ENCODE data around the gene SRSF9. TPM values are rescaled to one million over a fixed set of nuclear protein-coding genes. Genes with fewer than 3 reads are reported as not detected.
A peak's percentile ranks its signal among the peaks of the same experiment; 100 is the strongest.

SRSF9 gene
- polyA plus RNA-seq, 1 experiment: 154 TPM

- Histone ChIP-seq H3K9me3 (ENCODE audit: control insufficient read depth, insufficient read depth, low read length) (no peaks in the 10 kb centered on the region; the same call in 1 of the 2 replicates), H3K27ac (ENCODE audit: low read depth, low read length) (no peak overlapping the region), H3K27me3 (ENCODE audit: control insufficient read depth, insufficient read depth, low read length) (no peaks in the 10 kb centered on the region), H3K4me3 (ENCODE audit: low read depth, low read length) (no peak overlapping the region)
- POLR2A ChIA-PET: interaction anchor here (1.1 kb wide), 1 partner anchor 13 kb away, joined by 4 read pairs; no protein-coding TSS in a partner anchor
- TF ChIP-seq CTCF (IDR thresholded peaks at IDR 0.05; ENCODE audit: low read depth, low read length): no peak
- CTCF ChIA-PET: interaction anchor here (0.8 to 2.4 kb wide), 6 partner anchors 8 to 109 kb away, joined by 3 to 10 read pairs (median 4); partner anchors contain the start of gene DYNLL1
- DNase-seq (ENCODE audit: low read depth, low spot score): no peak
Observed at GRCh38 chr12:120465756-120466155, 3.8 kb downstream of the SRSF9 start.

- POLR2A ChIA-PET: no interaction called here
- CTCF ChIA-PET: interaction anchor here (0.6 to 1.1 kb wide), 3 partner anchors 10 to 156 kb away, joined by 3 to 5 read pairs (median 5); no protein-coding TSS in a partner anchor
- DNase-seq (ENCODE audit: low read depth, low spot score): no peak
Observed at GRCh38 chr12:120463712-120464111, 5.8 kb downstream of the SRSF9 start.

GRCh38 chr12:120462099-120462640 is 7.4 kb downstream of the SRSF9 start:
- Histone ChIP-seq H3K9me3 (ENCODE audit: control insufficient read depth, insufficient read depth, low read length) (no peaks in the 10 kb centered on the region), H3K27ac (ENCODE audit: low read depth, low read length) (no peak overlapping the region), H3K4me3 (ENCODE audit: low read depth, low read length) (no peak overlapping the region), H3K27me3 (ENCODE audit: control insufficient read depth, insufficient read depth, low read length) (no peaks in the 10 kb centered on the region)
- TF ChIP-seq CTCF (IDR thresholded peaks at IDR 0.05; ENCODE audit: low read depth, low read length): no peak
- ChIA-PET POLR2A (interaction anchor here (0.7 kb wide), 1 partner anchor 119 kb away, joined by 3 read pairs; the partner anchor contains the start of gene POP5), CTCF (no interaction called here)
- DNase-seq (ENCODE audit: low read depth, low spot score): no peak

More at GRCh38 chr12:120463712-120464111, 5.8 kb downstream of the SRSF9 start:
- TF ChIP-seq CTCF (IDR thresholded peaks at IDR 0.05; ENCODE audit: low read depth, low read length): no peak
- Histone ChIP-seq H3K27me3 (ENCODE audit: control insufficient read depth, insufficient read depth, low read length) (no peaks in the 10 kb centered on the region), H3K9me3 (ENCODE audit: control insufficient read depth, insufficient read depth, low read length) (no peaks in the 10 kb centered on the region), H3K27ac (ENCODE audit: low read depth, low read length) (no peak overlapping the region), H3K4me3 (ENCODE audit: low read depth, low read length) (no peak overlapping the region)

- no peak overlapping the region for H3K27ac ChIP-seq (ENCODE audit: low read depth, low read length)
- no peak for TF ChIP-seq CTCF (IDR thresholded peaks at IDR 0.05; ENCODE audit: low read depth, low read length)
- DNase-seq (ENCODE audit: low read depth, low spot score): no peak
- H3K27me3 ChIP-seq (ENCODE audit: control insufficient read depth, insufficient read depth, low read length): no peaks in the 10 kb centered on the region
- ChIA-PET CTCF (interaction anchor here (1.1 kb wide), 1 partner anchor 10 kb away, joined by 3 read pairs; no protein-coding TSS in a partner anchor), POLR2A (no interaction called here)
- H3K9me3 ChIP-seq (ENCODE audit: control insufficient read depth, insufficient read depth, low read length): no peaks in the 10 kb centered on the region
- H3K4me3 ChIP-seq (ENCODE audit: low read depth, low read length): no peak overlapping the region
Observed at GRCh38 chr12:120460157-120460556, 9.4 kb downstream of the SRSF9 start.

GRCh38 chr12:120457133-120457532 is 12.4 kb downstream of the SRSF9 start:
- Histone ChIP-seq H3K9me3 (ENCODE audit: control insufficient read depth, insufficient read depth, low read length) (no peaks in the 10 kb centered on the region), H3K4me3 (ENCODE audit: low read depth, low read length) (no peak overlapping the region), H3K27ac (ENCODE audit: low read depth, low read length) (no peak overlapping the region), H3K27me3 (ENCODE audit: control insufficient read depth, insufficient read depth, low read length) (no peaks in the 10 kb centered on the region)
- TF ChIP-seq CTCF (IDR thresholded peaks at IDR 0.05; ENCODE audit: low read depth, low read length): peak; percentile 34; the same call in 1 of the 2 replicates
- CTCF ChIA-PET: interaction anchor here (0.6 to 1.4 kb wide), 6 partner anchors 9 to 143 kb away, joined by 3 to 11 read pairs (median 6); no protein-coding TSS in a partner anchor
- POLR2A ChIA-PET: interaction anchor here (0.6 to 0.7 kb wide), 2 partner anchors 45 to 63 kb away, joined by 3 to 9 read pairs; no protein-coding TSS in a partner anchor
- DNase-seq (ENCODE audit: low read depth, low spot score): no peak
